MM.1S (cell line): ENCODE measurements around the gene FBXW7.

Source experiments
- DNase-seq: peaks from one replicate; pipeline ENCODE4 v3.0.0-alpha.2; 2015
- H2AFZ ChIP-seq: fragments of 300-600 bp; sonication (generic); 2 replicates; pipeline ENCODE4 v1.6.0; 2016; ENCODE audit warnings: antibody characterized with exemption, low read length
- H3F3A ChIP-seq: fragments of 300-600 bp; sonication (generic); 2 replicates; pipeline ENCODE4 v1.6.1; 2016; ENCODE audit warnings: mild to moderate bottlenecking, antibody characterized with exemption, low read length, moderate library complexity, mixed read lengths; ENCODE audit not compliant: insufficient read depth
- H3K27ac ChIP-seq: fragments of 300-600 bp; sonication (generic); 2 replicates; pipeline ENCODE4 v1.5.1; 2016; ENCODE audit warnings: mild to moderate bottlenecking, low read length
- H3K27me3 ChIP-seq: fragments of 300-600 bp; sonication (generic); replicated peaks from 2 replicates; pipeline ENCODE4 v1.6.0; 2016; ENCODE audit warnings: low read length; ENCODE audit not compliant: insufficient read depth
- H3K36me3 ChIP-seq: fragments of 300-600 bp; sonication (generic); replicated peaks from 2 replicates; pipeline ENCODE4 v1.6.1; 2016; ENCODE audit warnings: mild to moderate bottlenecking, low read length, mixed read lengths; ENCODE audit not compliant: insufficient read depth
- H3K4me1 ChIP-seq: fragments of 300-600 bp; sonication (generic); 2 replicates; pipeline ENCODE4 v1.6.1; 2016; ENCODE audit warnings: low read length, mixed read lengths
- H3K4me2 ChIP-seq: fragments of 300-600 bp; sonication (generic); 2 replicates; pipeline ENCODE4 v1.6.0; 2016; ENCODE audit warnings: low read depth, low read length
- H3K4me3 ChIP-seq: fragments of 300-600 bp; sonication (generic); 2 replicates; pipeline ENCODE4 v1.5.1; 2016; ENCODE audit warnings: low read length, mixed read lengths
- H3K79me2 ChIP-seq: fragments of 300-600 bp; sonication (generic); 2 replicates; pipeline ENCODE4 v1.6.1; 2016; ENCODE audit warnings: mixed run types, low read length, mixed read lengths
- H3K9ac ChIP-seq: fragments of 300-600 bp; sonication (generic); 2 replicates; pipeline ENCODE4 v1.6.1; 2016; ENCODE audit warnings: low read length, mixed read lengths
- H3K9me2 ChIP-seq: fragments of 300-600 bp; sonication (generic); replicated peaks from 2 replicates; pipeline ENCODE4 v1.6.1; 2016; ENCODE audit warnings: mild to moderate bottlenecking, low read length, mixed read lengths; ENCODE audit not compliant: insufficient read depth
- H3K9me3 ChIP-seq: fragments of 300-600 bp; sonication (generic); replicated peaks from 2 replicates; pipeline ENCODE4 v1.6.1; 2016; ENCODE audit warnings: mild to moderate bottlenecking, low read length, mixed read lengths; ENCODE audit not compliant: insufficient read depth
- H4K20me1 ChIP-seq: fragments of 300-600 bp; sonication (generic); 2 replicates; pipeline ENCODE4 v1.6.1; 2016; ENCODE audit warnings: mild to moderate bottlenecking, low read length, moderate library complexity, mixed read lengths; ENCODE audit not compliant: insufficient read depth
- CTCF ChIP-seq: fragments of 300-600 bp; sonication (generic); IDR thresholded peaks from 2 replicates; pipeline ENCODE4 v1.5.1; 2016; ENCODE audit warnings: antibody characterized with exemption, low read length, mixed read lengths
- EZH2 ChIP-seq: fragments of 300-600 bp; sonication (generic); optimal IDR thresholded peaks from 2 replicates; pipeline ENCODE3; 2017; ENCODE audit warnings: low read depth, mild to moderate bottlenecking, antibody characterized with exemption, low read length, mixed read lengths
- EZH2phosphoT487 ChIP-seq: fragments of 300-600 bp; sonication (generic); IDR thresholded peaks from 2 replicates; pipeline ENCODE4 v1.6.1; 2018; ENCODE audit warnings: antibody characterized with exemption, low read length

The FBXW7 gene

GRCh38 chr4:152459326-152459725 lies 76.6 kb downstream of the FBXW7 start:
- H3K36me3 ChIP-seq: no peaks in the 10 kb centered on the region
- no peaks in the 10 kb centered on the region for H3K9me3 ChIP-seq
- peaks cover 9% of the 10 kb centered on the region; the same call in 1 of the 2 replicates for H4K20me1 ChIP-seq
- H3K9me2 ChIP-seq: no peaks in the 10 kb centered on the region
- H2AFZ ChIP-seq: no peak overlapping the region
- H3K27ac ChIP-seq: peak overlapping the region; percentile 58; the same call in 1 of the 2 replicates
- no peak for DNase-seq
- H3K79me2 ChIP-seq: peaks cover 83% of the 10 kb centered on the region
- no peak for TF ChIP-seq EZH2phosphoT487
- no peak for TF ChIP-seq EZH2
- TF ChIP-seq CTCF: no peak
- peak overlapping the region; percentile 6; the same call in 1 of the 2 replicates for H3K4me3 ChIP-seq
- H3K4me2 ChIP-seq: peak overlapping the region; percentile 60
- H3K4me1 ChIP-seq: peaks cover 49% of the 10 kb centered on the region
- no peak overlapping the region for H3K9ac ChIP-seq
- H3K27me3 ChIP-seq: no peaks in the 10 kb centered on the region
- H3F3A ChIP-seq: peaks cover 31% of the 10 kb centered on the region

- no peak overlapping the region; the same call in 1 of the 2 replicates for H3K9ac ChIP-seq
- TF ChIP-seq EZH2phosphoT487 (no peak), EZH2 (no peak), CTCF (no peak)
- peak overlapping the region; percentile 6; the same call in 1 of the 2 replicates for H3K4me3 ChIP-seq
- peaks cover 83% of the 10 kb centered on the region for H3K79me2 ChIP-seq
- peak; percentile 49 for DNase-seq
- H3F3A ChIP-seq: peaks cover 31% of the 10 kb centered on the region
- no peaks in the 10 kb centered on the region for H3K27me3 ChIP-seq
- H4K20me1 ChIP-seq: peaks cover 9% of the 10 kb centered on the region; the same call in 1 of the 2 replicates
- H3K9me2 ChIP-seq: no peaks in the 10 kb centered on the region
- peak overlapping the region; percentile 60 for H3K4me2 ChIP-seq
- no peaks in the 10 kb centered on the region for H3K36me3 ChIP-seq
- no peaks in the 10 kb centered on the region for H3K9me3 ChIP-seq
- H3K4me1 ChIP-seq: peaks cover 49% of the 10 kb centered on the region
- peak overlapping the region; percentile 58 for H3K27ac ChIP-seq
- no peak overlapping the region for H2AFZ ChIP-seq
Measured at GRCh38 chr4:152458801-152459302, 77.0 kb downstream of the FBXW7 start.

GRCh38 chr4:152456609-152457008 lies 79.3 kb downstream of the FBXW7 start:
- H3K27me3 ChIP-seq: no peaks in the 10 kb centered on the region
- no peaks in the 10 kb centered on the region for H3K36me3 ChIP-seq
- peaks cover 31% of the 10 kb centered on the region for H3K4me1 ChIP-seq
- no peaks in the 10 kb centered on the region for H3K9me2 ChIP-seq
- peaks cover 92% of the 10 kb centered on the region for H3K79me2 ChIP-seq
- H3K4me2 ChIP-seq: no peak overlapping the region
- no peaks in the 10 kb centered on the region for H3K9me3 ChIP-seq
- H3K27ac ChIP-seq: no peak overlapping the region
- peaks cover 19% of the 10 kb centered on the region for H3F3A ChIP-seq
- no peak overlapping the region for H3K4me3 ChIP-seq
- no peak overlapping the region for H3K9ac ChIP-seq
- no peak overlapping the region for H2AFZ ChIP-seq
- H4K20me1 ChIP-seq: peaks cover 9% of the 10 kb centered on the region; the same call in 1 of the 2 replicates
- TF ChIP-seq EZH2 (no peak), CTCF (no peak), EZH2phosphoT487 (no peak)
- DNase-seq: no peak
